DND-41 (cell line): ENCODE data around the gene MAP3K9.

Experiments used
- ATAC-seq: fragments of 200-7000 bp; cut with Tn5 transposase; 3 replicates; pipeline ENCODE4 v1.9.1; 2021; ENCODE audit warnings: low read depth; ENCODE audit not compliant: insufficient read depth
- DNase-seq: peaks from one replicate; pipeline ENCODE4 v3.0.0-alpha.2; 2020
- H2AFZ ChIP-seq: 2 replicates; pipeline ENCODE4 v1.6.0; 2012; ENCODE audit warnings: low read depth, low read length
- H3K27ac ChIP-seq: 2 replicates; pipeline ENCODE4 v1.5.1; 2012; ENCODE audit warnings: low read length, inconsistent platforms
- H3K27me3 ChIP-seq: fragments of 200-600 bp; sonication (generic); 2 replicates; pipeline ENCODE4 v1.6.0; 2012; ENCODE audit warnings: low read length, mild to moderate bottlenecking, inconsistent platforms; ENCODE audit not compliant: insufficient read depth, poor library complexity
- H3K36me3 ChIP-seq: 2 replicates; pipeline ENCODE4 v1.5.1; 2012; ENCODE audit warnings: low read length, inconsistent platforms; ENCODE audit not compliant: insufficient read depth
- H3K4me1 ChIP-seq: 2 replicates; pipeline ENCODE4 v1.5.1; 2012; ENCODE audit warnings: mild to moderate bottlenecking, low read length; ENCODE audit not compliant: insufficient read depth
- H3K4me2 ChIP-seq: 2 replicates; pipeline ENCODE4 v1.6.0; 2012; ENCODE audit warnings: mild to moderate bottlenecking, moderate library complexity, low read length, inconsistent platforms; ENCODE audit not compliant: insufficient read depth
- H3K4me3 ChIP-seq, 2 experiments: fragments of 200-600 bp in 1 of 2; shearing (Covaris generic) in 1 of 2; 2 replicates each; pipeline ENCODE4 v1.5.1; 2012 to 2016; ENCODE audit warnings: inconsistent platforms in 2 of 2, low read length in 2 of 2, mild to moderate bottlenecking in 2 of 2, low read depth in 1 of 2, moderate library complexity in 1 of 2
- H3K79me2 ChIP-seq: 2 replicates; pipeline ENCODE4 v1.6.0; 2012; ENCODE audit warnings: low read length, inconsistent platforms; ENCODE audit not compliant: insufficient read depth
- H3K9ac ChIP-seq: 2 replicates; pipeline ENCODE4 v1.6.0; 2012; ENCODE audit warnings: low read depth, mild to moderate bottlenecking, inconsistent platforms, low read length, moderate library complexity
- H3K9me3 ChIP-seq: 2 replicates; pipeline ENCODE4 v1.5.1; 2012; ENCODE audit warnings: low read length, moderate library complexity, mild to moderate bottlenecking, inconsistent platforms; ENCODE audit not compliant: insufficient read depth, severe bottlenecking
- H4K20me1 ChIP-seq: 2 replicates; pipeline ENCODE4 v1.6.0; 2012; ENCODE audit warnings: low read length; ENCODE audit not compliant: insufficient read depth
- CTCF ChIP-seq: IDR thresholded peaks from 2 replicates; pipeline ENCODE4 v1.5.1; 2012; ENCODE audit warnings: borderline replicate concordance, low read length, moderate library complexity, mild to moderate bottlenecking; ENCODE audit not compliant: poor library complexity, severe bottlenecking; ENCODE audit errors: extremely low read depth
- EZH2 ChIP-seq: IDR thresholded peaks from 3 replicates; pipeline ENCODE4 v1.6.1; 2012; ENCODE audit warnings: borderline replicate concordance, low read depth, mild to moderate bottlenecking, moderate library complexity, low read length, inconsistent platforms; ENCODE audit not compliant: severe bottlenecking

MAP3K9 gene

GRCh38 chr14:70699646-70700045 is 109.7 kb downstream of the MAP3K9 start:
- Histone ChIP-seq H2AFZ (no peak overlapping the region), H3K4me2 (no peak overlapping the region), H3K27me3 (peaks cover 3% of the 10 kb centered on the region), H3K4me3 (no peak overlapping the region), H3K9me3 (no peaks in the 10 kb centered on the region), H3K4me1 (no peaks in the 10 kb centered on the region), H3K79me2 (no peaks in the 10 kb centered on the region), H4K20me1 (no peaks in the 10 kb centered on the region), H3K27ac (no peak overlapping the region), H3K9ac (no peak overlapping the region), H3K36me3 (no peaks in the 10 kb centered on the region)
- TF ChIP-seq CTCF (no peak), EZH2 (no peak)
- DNase-seq (no peak), ATAC-seq (no peak)

GRCh38 chr14:70698288-70698687 is 111.0 kb downstream of the MAP3K9 start:
- Histone ChIP-seq H3K9me3 (no peaks in the 10 kb centered on the region), H3K27ac (no peak overlapping the region), H3K4me1 (no peaks in the 10 kb centered on the region), H3K36me3 (no peaks in the 10 kb centered on the region), H2AFZ (no peak overlapping the region), H4K20me1 (no peaks in the 10 kb centered on the region), H3K27me3 (peaks cover 3% of the 10 kb centered on the region), H3K4me3 (no peak overlapping the region), H3K9ac (no peak overlapping the region), H3K4me2 (no peak overlapping the region), H3K79me2 (no peaks in the 10 kb centered on the region)
- DNase-seq, result no peak
- ATAC-seq, result no peak
- no peak for TF ChIP-seq CTCF
- no peak for TF ChIP-seq EZH2

- DNase-seq (no peak), ATAC-seq (no peak)
- TF ChIP-seq CTCF (no peak), EZH2 (no peak)
- Histone ChIP-seq H3K79me2 (no peaks in the 10 kb centered on the region), H3K9ac (no peak overlapping the region), H3K4me2 (no peak overlapping the region), H3K27me3 (peaks cover 3% of the 10 kb centered on the region), H3K4me1 (no peaks in the 10 kb centered on the region), H4K20me1 (no peaks in the 10 kb centered on the region), H3K36me3 (no peaks in the 10 kb centered on the region), H2AFZ (no peak overlapping the region), H3K27ac (no peak overlapping the region), H3K9me3 (no peaks in the 10 kb centered on the region), H3K4me3 (no peak overlapping the region)
These were observed 111.6 kb downstream of the MAP3K9 start for GRCh38 chr14:70697701-70698100.

GRCh38 chr14:70696026-70696425 is 113.3 kb downstream of the MAP3K9 start:
- no peak overlapping the region for H3K4me2 ChIP-seq
- DNase-seq, result no peak

More at GRCh38 chr14:70696026-70696425, 113.3 kb downstream of the MAP3K9 start:
- no peaks in the 10 kb centered on the region for H3K79me2 ChIP-seq
- H3K9ac ChIP-seq, result no peak overlapping the region
- H3K27ac ChIP-seq, result no peak overlapping the region
- H3K9me3 ChIP-seq, result no peaks in the 10 kb centered on the region
- peaks cover 3% of the 10 kb centered on the region for H3K27me3 ChIP-seq
- no peak for ATAC-seq
- no peak for TF ChIP-seq EZH2
- no peak for TF ChIP-seq CTCF
- no peaks in the 10 kb centered on the region for H3K36me3 ChIP-seq
- no peaks in the 10 kb centered on the region for H4K20me1 ChIP-seq
- no peaks in the 10 kb centered on the region for H3K4me1 ChIP-seq
- no peak overlapping the region for H3K4me3 ChIP-seq
- H2AFZ ChIP-seq, result no peak overlapping the region
